IPS-20b (cell line): ENCODE data around the gene TCF4.

Source experiments
- H3K27ac ChIP-seq: one replicate; pipeline ENCODE4 v1.5.1; 2013; ENCODE audit warnings: low read length
- H3K27me3 ChIP-seq: 2 replicates; pipeline ENCODE4 v1.6.1; 2013; ENCODE audit warnings: mild to moderate bottlenecking, low read length, inconsistent platforms; ENCODE audit not compliant: insufficient read depth
- H3K36me3 ChIP-seq: 2 replicates; pipeline ENCODE4 v1.6.1; 2013; ENCODE audit warnings: low read depth, mild to moderate bottlenecking, inconsistent platforms, low read length, moderate library complexity; ENCODE audit not compliant: insufficient read depth
- H3K4me1 ChIP-seq: 2 replicates; pipeline ENCODE4 v1.6.1; 2013; ENCODE audit warnings: mild to moderate bottlenecking, control low read depth, inconsistent platforms, low read length, moderate library complexity; ENCODE audit not compliant: insufficient read depth
- H3K4me3 ChIP-seq: 2 replicates; pipeline ENCODE4 v1.5.1; 2013; ENCODE audit warnings: mild to moderate bottlenecking, low read length, inconsistent platforms
- H3K9ac ChIP-seq: 2 replicates; pipeline ENCODE4 v1.6.1; 2013; ENCODE audit warnings: low read depth, mild to moderate bottlenecking, inconsistent platforms, low read length, moderate library complexity
- H3K9me3 ChIP-seq: 2 replicates; pipeline ENCODE4 v1.6.1; 2013; ENCODE audit warnings: mild to moderate bottlenecking, low read depth, low read length, inconsistent platforms; ENCODE audit not compliant: insufficient read depth

Gene TCF4

DNA sequence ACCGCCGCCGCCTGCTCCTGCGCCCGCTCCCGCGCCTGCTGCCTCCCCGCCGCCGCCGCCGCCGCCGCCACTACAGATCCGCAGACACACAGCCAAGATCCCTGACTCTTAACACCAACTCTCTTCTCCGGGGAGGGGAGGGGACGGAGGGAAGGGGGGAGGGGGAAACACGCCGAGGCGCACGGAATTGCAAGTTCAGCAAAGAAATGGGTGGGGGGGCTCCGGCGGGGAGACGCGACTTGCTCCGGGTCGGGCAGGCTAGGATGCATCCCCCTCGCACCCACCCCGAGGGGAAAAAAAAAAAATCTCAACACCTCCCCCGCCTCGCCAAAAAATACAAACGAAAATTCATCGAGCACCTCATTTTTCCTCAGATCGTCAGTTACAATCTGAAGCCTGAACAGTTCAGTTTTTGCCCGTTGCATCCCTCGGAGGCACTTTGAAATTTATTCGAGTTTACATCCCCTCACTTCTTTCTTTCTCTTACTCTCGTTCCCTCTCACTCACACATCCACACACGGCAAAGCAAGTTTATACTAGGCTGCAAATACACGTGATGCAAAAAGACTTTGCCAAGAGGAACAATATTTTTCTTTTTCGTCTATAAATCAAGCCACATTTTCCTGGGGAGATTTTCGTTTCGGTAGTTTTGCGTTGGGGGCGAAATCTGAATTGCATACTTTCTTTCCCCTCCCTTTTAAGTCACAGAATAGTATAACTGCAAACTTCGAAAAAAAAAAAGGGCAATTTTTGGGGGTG lies at the start of gene TCF4:
TCF4 (minus strand) TSS at position 82 of the 759 bp plus-strand sequence. CDS start 1,076 bp downstream, outside the sequence.
- Histone ChIP-seq H3K9me3 (no peaks in the 10 kb centered on the region), H3K9ac (peak within 1 kb of the TSS; percentile 98), H3K27me3 (no peaks in the 10 kb centered on the region), H3K27ac (peak within 1 kb of the TSS; percentile 99), H3K36me3 (peaks cover 29% of the 10 kb centered on the region), H3K4me3 (peak within 1 kb of the TSS; percentile 100), H3K4me1 (peaks cover 30% of the 10 kb centered on the region; the same call in 1 of the 2 replicates)

DNA sequence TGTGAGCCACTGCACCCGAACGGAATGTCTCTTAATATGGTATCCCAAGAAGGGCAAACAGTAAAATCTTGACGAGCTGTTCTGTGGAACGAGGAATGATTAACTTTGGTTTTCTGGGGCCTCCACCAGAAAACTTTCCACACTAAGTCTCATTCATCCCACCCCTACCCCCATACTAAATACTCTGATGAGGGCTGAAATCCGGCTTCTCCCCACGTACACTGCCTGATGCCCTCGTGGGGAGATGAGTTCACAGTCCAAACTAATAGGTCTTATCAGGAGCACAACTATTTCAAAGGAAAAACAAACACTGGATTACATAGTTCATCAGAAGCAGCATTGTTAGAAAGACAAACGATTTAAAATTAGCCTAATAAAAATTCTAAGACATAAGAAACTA lies 49.2 kb upstream of the TCF4 start:
- H3K4me1 ChIP-seq = no peaks in the 10 kb centered on the region
- H3K27me3 ChIP-seq = no peaks in the 10 kb centered on the region
- H3K4me3 ChIP-seq = no peak overlapping the region
- no peak overlapping the region for H3K9ac ChIP-seq
- no peaks in the 10 kb centered on the region for H3K9me3 ChIP-seq
- H3K36me3 ChIP-seq = no peaks in the 10 kb centered on the region
- H3K27ac ChIP-seq = no peak overlapping the region

DNA sequence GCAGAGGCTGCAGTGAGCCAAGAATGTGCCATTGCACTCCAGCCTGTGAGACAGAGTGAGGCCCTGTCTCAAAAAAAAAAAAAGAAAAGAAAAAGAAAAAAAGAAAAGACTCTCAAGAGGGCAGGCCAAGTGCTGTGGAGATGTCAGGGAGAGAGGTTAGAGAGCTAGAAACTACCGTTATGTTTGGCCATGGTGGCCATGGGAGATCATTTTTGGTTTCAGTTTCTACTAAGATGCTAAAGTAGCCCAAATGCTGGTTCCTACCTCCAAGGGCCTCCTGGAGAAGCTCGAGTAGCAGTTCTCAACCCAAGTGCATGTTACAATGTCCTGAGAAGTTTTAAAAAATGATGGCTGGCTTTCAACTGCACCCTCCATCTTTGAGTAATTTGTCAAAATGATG lies 47.4 kb upstream of the TCF4 start:
- Histone ChIP-seq H3K9me3 (no peaks in the 10 kb centered on the region), H3K4me1 (no peaks in the 10 kb centered on the region)

DNA sequence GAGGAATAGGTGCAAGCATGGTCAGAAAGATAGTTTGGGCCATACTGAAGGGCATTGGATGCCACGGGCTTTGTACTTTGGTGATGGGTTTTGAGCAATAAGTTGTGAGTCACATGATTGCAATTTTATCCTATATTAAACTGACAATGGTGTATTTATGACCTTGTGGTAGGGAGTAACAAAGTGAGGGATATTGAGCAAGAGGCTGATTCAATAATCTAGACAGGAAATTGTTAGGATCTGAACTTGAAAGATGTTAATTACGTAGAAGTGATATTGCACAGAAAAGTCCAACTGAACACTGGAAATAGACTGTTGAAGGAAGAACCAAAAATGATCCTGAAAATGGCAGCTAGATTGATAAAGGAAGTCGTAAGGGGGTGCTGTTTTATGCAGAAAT lies 46.6 kb upstream of the TCF4 start:
- no peak overlapping the region for H3K27ac ChIP-seq
- no peaks in the 10 kb centered on the region for H3K36me3 ChIP-seq
- no peaks in the 10 kb centered on the region for H3K4me1 ChIP-seq
- H3K27me3 ChIP-seq = no peaks in the 10 kb centered on the region
- no peak overlapping the region for H3K9ac ChIP-seq
- no peaks in the 10 kb centered on the region for H3K9me3 ChIP-seq
- H3K4me3 ChIP-seq = no peak overlapping the region

More for the DNA sequence above, 47.4 kb upstream of the TCF4 start:
- Histone ChIP-seq H3K4me3 (no peak overlapping the region), H3K27me3 (no peaks in the 10 kb centered on the region), H3K36me3 (no peaks in the 10 kb centered on the region), H3K27ac (no peak overlapping the region), H3K9ac (no peak overlapping the region)

DNA sequence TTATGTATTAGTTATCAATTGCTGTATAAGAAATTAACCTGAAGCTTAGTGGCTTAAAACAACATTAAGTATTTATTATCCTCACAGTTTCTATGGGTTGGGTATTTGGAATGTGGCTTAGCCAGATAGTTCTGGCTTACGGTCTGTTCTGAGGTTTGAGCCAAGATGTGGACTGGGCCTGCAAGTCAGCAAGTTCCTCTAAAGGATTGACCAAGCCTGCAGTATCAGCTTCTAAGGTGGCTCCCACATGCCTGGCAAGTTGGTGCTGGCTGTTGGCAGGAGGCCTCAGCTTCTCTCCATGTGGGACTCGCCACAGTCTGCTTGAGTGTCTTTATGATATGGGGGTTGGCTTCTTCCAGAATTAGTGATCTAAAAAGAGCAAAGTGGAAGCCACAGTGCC lies 45.0 kb upstream of the TCF4 start:
- Histone ChIP-seq H3K9ac (no peak overlapping the region), H3K9me3 (no peaks in the 10 kb centered on the region), H3K36me3 (no peaks in the 10 kb centered on the region), H3K27ac (no peak overlapping the region), H3K4me3 (no peak overlapping the region), H3K27me3 (no peaks in the 10 kb centered on the region), H3K4me1 (no peaks in the 10 kb centered on the region)

DNA sequence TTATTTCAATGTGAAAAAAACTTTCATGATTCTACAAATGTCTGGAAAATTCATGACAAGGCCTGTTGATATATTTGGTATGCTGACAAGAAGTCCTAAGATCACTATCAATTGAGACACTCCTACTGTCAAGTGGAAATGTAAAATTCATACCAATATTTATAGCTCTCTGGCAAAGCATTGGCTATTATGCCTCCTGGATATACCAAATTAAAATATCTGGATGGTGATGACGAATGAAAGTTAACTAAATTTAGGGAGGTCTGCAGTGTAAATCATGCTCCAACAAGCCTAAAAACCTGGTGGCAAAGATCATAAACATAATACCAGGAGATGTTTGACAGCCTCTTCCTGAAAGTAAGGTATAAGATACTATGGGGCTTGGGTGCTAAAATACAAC lies 41.1 kb upstream of the TCF4 start:
- no peaks in the 10 kb centered on the region for H3K9me3 ChIP-seq
- no peak overlapping the region for H3K27ac ChIP-seq
- H3K4me1 ChIP-seq = no peaks in the 10 kb centered on the region
- H3K4me3 ChIP-seq = no peak overlapping the region
- no peaks in the 10 kb centered on the region for H3K36me3 ChIP-seq
- no peaks in the 10 kb centered on the region for H3K27me3 ChIP-seq
- H3K9ac ChIP-seq = no peak overlapping the region

DNA sequence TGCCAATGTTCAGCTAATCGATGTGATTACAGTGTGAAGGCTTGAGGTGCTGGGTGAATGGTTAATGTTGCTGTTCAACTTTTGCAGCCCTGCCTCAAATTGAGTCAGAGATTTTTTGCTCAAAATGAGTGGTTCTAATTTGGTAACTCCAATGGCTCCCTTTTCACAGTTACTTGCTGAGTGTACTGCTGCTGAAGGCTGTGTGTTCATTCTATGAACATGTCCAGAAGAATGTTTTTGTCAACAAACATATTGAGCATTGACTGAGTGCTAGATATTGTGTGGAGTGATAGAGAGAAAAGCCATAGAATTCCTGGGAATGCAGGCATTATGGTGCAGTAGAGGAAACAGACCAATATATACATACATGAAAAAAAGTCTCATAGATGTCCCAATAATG lies 39.0 kb upstream of the TCF4 start:
- Histone ChIP-seq H3K27me3 (no peaks in the 10 kb centered on the region), H3K9me3 (no peaks in the 10 kb centered on the region), H3K9ac (no peak overlapping the region), H3K4me1 (no peaks in the 10 kb centered on the region), H3K4me3 (no peak overlapping the region), H3K36me3 (no peaks in the 10 kb centered on the region), H3K27ac (no peak overlapping the region)

DNA sequence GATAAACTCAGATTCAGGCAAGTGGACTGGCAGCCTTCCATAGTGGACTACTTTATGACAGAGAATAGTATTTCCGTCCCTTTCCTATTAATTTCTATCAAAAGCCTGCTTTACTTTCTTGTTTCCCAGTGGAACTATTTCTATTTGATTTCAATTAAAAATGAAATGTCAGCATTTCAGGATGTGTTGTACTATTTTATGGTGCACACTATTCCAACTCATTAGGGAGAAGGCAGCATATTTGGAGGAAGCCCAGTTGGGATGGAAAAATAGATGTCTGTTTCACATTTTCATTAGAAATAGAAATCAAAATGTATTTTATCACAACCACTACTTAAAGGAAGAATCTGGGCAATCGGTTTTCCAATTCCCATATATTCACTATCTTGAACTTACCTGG lies 37.9 kb upstream of the TCF4 start:
- Histone ChIP-seq H3K27ac (no peak overlapping the region), H3K4me3 (no peak overlapping the region), H3K27me3 (no peaks in the 10 kb centered on the region), H3K9ac (no peak overlapping the region), H3K4me1 (no peaks in the 10 kb centered on the region), H3K9me3 (no peaks in the 10 kb centered on the region), H3K36me3 (no peaks in the 10 kb centered on the region)

DNA sequence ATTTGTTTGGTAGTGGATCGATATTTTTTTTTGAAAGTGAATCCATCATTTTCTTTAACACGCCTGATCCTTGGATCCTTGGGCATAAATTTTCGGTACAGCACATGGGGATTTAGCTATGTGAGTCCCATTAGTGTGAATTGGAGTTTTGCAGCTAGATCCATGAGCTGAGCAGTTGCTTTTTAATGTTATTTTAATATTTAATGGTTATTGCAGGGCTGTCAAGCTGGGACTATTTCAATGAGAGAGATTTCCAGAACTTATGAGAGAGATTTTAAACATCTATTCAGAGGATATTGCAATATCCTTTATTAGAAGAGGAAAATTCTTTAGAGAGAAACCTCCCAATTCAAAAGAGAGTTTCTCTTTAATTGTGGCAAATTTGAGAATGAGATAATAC lies 35.6 kb upstream of the TCF4 start:
- H3K27me3 ChIP-seq = no peaks in the 10 kb centered on the region
- no peak overlapping the region for H3K9ac ChIP-seq
- H3K9me3 ChIP-seq = no peaks in the 10 kb centered on the region
- H3K4me3 ChIP-seq = no peak overlapping the region
- H3K4me1 ChIP-seq = no peaks in the 10 kb centered on the region
- H3K27ac ChIP-seq = no peak overlapping the region
- no peaks in the 10 kb centered on the region for H3K36me3 ChIP-seq

DNA sequence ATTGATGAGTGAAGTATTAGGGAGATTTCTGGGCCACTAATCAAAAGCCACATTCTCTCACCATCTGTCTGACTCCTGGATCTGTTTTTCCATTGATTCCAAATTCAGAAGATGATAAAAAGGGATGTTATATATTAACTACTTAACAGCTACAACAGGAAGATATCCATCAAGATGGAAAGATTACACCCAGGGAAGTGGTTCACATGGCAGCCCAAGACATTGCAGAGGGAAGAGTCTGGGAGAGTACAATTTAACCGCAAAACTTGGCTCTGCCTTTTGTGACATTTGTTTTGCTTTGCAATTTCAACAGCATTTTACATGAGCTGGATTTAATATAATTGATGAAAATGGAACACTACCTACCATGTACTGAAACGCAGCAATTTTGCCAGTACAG lies 22.5 kb upstream of the TCF4 start:
- Histone ChIP-seq H3K27ac (no peak overlapping the region), H3K9ac (no peak overlapping the region), H3K4me1 (no peaks in the 10 kb centered on the region), H3K9me3 (peaks cover 3% of the 10 kb centered on the region; the same call in 1 of the 2 replicates), H3K36me3 (no peaks in the 10 kb centered on the region), H3K4me3 (no peak overlapping the region), H3K27me3 (no peaks in the 10 kb centered on the region)

DNA sequence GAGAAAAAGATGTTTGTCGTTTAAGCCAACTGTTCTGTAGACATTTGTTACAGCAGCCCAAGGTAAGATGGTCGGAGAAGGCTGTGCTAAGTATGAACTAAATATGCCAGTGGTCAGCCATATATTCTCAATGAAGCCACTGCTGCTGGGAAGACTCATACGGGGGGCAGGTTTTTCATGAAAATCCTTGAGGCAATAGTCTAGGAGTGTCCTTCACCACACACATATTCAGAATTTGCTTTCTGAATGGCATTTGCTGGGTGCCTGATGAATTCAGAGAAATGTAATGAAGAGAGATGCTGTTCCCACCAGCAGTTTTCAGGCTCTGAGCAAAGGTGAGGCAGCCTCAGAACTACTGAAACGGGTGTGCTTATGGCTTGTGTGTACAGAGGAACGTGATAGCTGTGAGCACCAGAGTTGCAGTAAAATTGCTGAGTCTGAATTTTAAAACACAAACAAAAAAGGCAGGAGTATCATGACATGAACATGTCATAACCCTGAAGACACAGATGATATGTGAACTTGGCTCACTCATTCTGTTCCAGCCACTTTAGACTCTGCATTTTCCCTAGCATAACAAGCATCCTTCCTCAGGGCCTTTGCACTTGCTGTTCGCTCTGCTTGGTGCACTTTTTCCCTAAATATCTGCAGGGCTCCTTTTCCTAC lies 21.3 kb upstream of the TCF4 start:
- no peak overlapping the region for H3K27ac ChIP-seq
- no peaks in the 10 kb centered on the region for H3K4me1 ChIP-seq
- no peaks in the 10 kb centered on the region for H3K36me3 ChIP-seq
- H3K9me3 ChIP-seq = no peaks in the 10 kb centered on the region
- H3K27me3 ChIP-seq = no peaks in the 10 kb centered on the region
- H3K4me3 ChIP-seq = no peak overlapping the region
- no peak overlapping the region for H3K9ac ChIP-seq

DNA sequence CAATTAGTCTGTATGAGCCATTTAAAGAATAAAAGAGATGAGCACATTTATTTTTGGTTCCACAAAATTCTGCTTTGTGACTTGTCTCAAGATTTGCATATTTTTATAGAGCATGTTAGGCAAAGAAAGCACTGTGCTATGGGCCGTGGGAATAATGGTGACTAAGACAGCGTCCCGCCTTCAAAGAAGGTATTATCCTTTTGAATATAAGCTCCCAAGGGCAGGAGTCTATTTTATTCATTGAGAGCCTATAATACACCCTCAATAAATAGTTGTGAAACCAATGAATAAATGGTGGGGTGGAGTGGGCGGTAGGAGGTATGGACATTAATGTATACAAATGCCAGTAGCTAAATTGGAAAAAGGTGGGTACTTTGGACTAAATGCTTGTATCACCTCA lies 20.5 kb upstream of the TCF4 start:
- Histone ChIP-seq H3K27ac (no peak overlapping the region), H3K4me3 (no peak overlapping the region), H3K4me1 (no peaks in the 10 kb centered on the region), H3K36me3 (no peaks in the 10 kb centered on the region), H3K27me3 (no peaks in the 10 kb centered on the region), H3K9ac (no peak overlapping the region), H3K9me3 (no peaks in the 10 kb centered on the region)
